ENCODE measurements around the gene CCDC90B. TPM values are rescaled to one million over a fixed set of nuclear protein-coding genes. Genes with fewer than 3 reads are reported as not detected.

Gene CCDC90B
- total RNA-seq, 1 donor from 2014 or later, result 52.2 TPM

GRCh38 chr11:83235825-83236224, 50.3 kb downstream of the CCDC90B start:
- DNase-seq (ENCODE audit: low read depth in 2 of 2), result no peak

GRCh38 chr11:83223457-83223856, 62.7 kb downstream of the CCDC90B start:
- DNase-seq (ENCODE audit: low read depth in 2 of 2), result no peak

- DNase-seq (ENCODE audit: low read depth in 2 of 2), result no peak
These were observed 63.7 kb downstream of the CCDC90B start for GRCh38 chr11:83222499-83222898.

GRCh38 chr11:83221694-83222093, 64.5 kb downstream of the CCDC90B start:
- DNase-seq (ENCODE audit: low read depth in 2 of 2), result no peak

GRCh38 chr11:83220260-83220659, 65.9 kb downstream of the CCDC90B start:
- no peak for DNase-seq (ENCODE audit: low read depth in 2 of 2)

GRCh38 chr11:83219095-83219494, 67.1 kb downstream of the CCDC90B start:
- no peak for DNase-seq (ENCODE audit: low read depth in 2 of 2)

Other genes starting within 250 kb of the CCDC90B start
- 8.1 and 8.6 TPM in 2 replicates for gene RAB30, start 214.5 kb downstream of the CCDC90B start, total RNA-seq
- 25.3 and 25.4 TPM in 2 replicates for gene PCF11, start 129.2 kb downstream of the CCDC90B start, total RNA-seq
- gene ANKRD42, start 92.7 kb downstream of the CCDC90B start, total RNA-seq, result 1.7 and 1.8 TPM in 2 replicates